ENCODE measurements around the gene RNLS. TPM values are rescaled to one million over a fixed set of nuclear protein-coding genes. Genes with fewer than 3 reads are reported as not detected.

Gene RNLS
- total and polyA plus RNA-seq, 2 of the 4 experiments (the other 2 are of a cell fraction) = 4.5 to 7.0 TPM

GRCh38 chr10:88233870-88234269, 349.2 kb downstream of the RNLS start:
- H2BK15ac ChIP-seq (ENCODE audit: low read depth, low read length) = no peak overlapping the region
- 100% methylated on average over 2 of the region's 6 CpGs; no CpG with 5 or more reads in 1 of the 2 experiments for WGBS, 2 experiments (ENCODE audit: extremely low coverage in 2 of 2, insufficient read length in 1 of 2)

More at GRCh38 chr10:88233870-88234269, 349.2 kb downstream of the RNLS start:
- dilution Hi-C loops (cut with HindIII; ENCODE audit: low sequenced_read_pairs, unreplicated experiment) (no loop called here), in situ Hi-C loops (cut with MboI; ENCODE audit: low sequenced_read_pairs) (no loop called here), intact Hi-C loops (cut with micrococcal nuclease) (no loop called here)
- Histone ChIP-seq H3K27me3 (ENCODE audit: control insufficient read depth, insufficient read depth, low read length) (no peaks in the 10 kb centered on the region), H3K27ac (ENCODE audit: insufficient read depth, low read length) (no peak overlapping the region), H2BK5ac (ENCODE audit: low read depth, low read length, poor library complexity, severe bottlenecking) (no peak overlapping the region), H3K23ac (ENCODE audit: low read depth, low read length) (no peak overlapping the region), H3K36me3 (ENCODE audit: control insufficient read depth, insufficient read depth, low read length) (no peaks in the 10 kb centered on the region), H2AK5ac (ENCODE audit: low read depth, low read length) (no peak overlapping the region), H3K9me1 (ENCODE audit: insufficient read depth, low read length) (no peaks in the 10 kb centered on the region), H3K4me3 (ENCODE audit: insufficient read depth, low read depth, low read length) (no peak overlapping the region), H3K4me1 (ENCODE audit: control insufficient read depth, insufficient read depth, low read length) (no peaks in the 10 kb centered on the region), H3K9ac (ENCODE audit: low read depth, low read length) (no peak overlapping the region), H4K91ac (ENCODE audit: insufficient read depth, low read depth, low read length) (no peak overlapping the region), H3K56ac (ENCODE audit: extremely low read depth, insufficient read depth, low read length) (no peak overlapping the region), H3K79me1 (ENCODE audit: low read depth in 1 of 2, low read length in 2 of 2) (no peaks in the 10 kb centered on the region), H2AFZ (replicated peaks; ENCODE audit: low read length, poor library complexity) (no peak overlapping the region), H2AK9ac (replicated peaks; ENCODE audit: low read depth, low read length, poor library complexity) (no peak overlapping the region), H3K18ac (ENCODE audit: low read depth, low read length) (no peak overlapping the region), H4K20me1 (ENCODE audit: insufficient read depth, low read length) (no peaks in the 10 kb centered on the region), H4K8ac (ENCODE audit: low read depth in 2 of 2, low read length in 2 of 2) (no peak overlapping the region), H4K5ac (ENCODE audit: low read depth, low read length) (no peak overlapping the region), H3K14ac (replicated peaks; ENCODE audit: low read depth, low read length) (no peak overlapping the region; the same call in 1 of the 2 replicates), H3K4ac (ENCODE audit: low read depth, low read length) (no peak overlapping the region), H3K9me3 (ENCODE audit: control insufficient read depth, insufficient read depth, low read length) (no peaks in the 10 kb centered on the region), H2BK20ac (ENCODE audit: low read depth, low read length) (no peak overlapping the region), H3K4me2 (ENCODE audit: low read depth, low read length) (no peak overlapping the region), H2BK120ac (ENCODE audit: low read depth, low read length) (no peak overlapping the region)
- POLR2A ChIA-PET (ENCODE audit: unreplicated experiment) = no interaction called here
- ATAC-seq (ENCODE audit: low read depth) (no peak), DNase-seq (no peak)
- BruUV-seq (replicated peaks) = no TSS peak
- CTCF ChIA-PET = no interaction called here
- TF ChIP-seq SMC3 (IDR thresholded peaks at IDR 0.05; ENCODE audit: low read depth, low read length) = no peak
- no peak for TF ChIP-seq MAFK (IDR thresholded peaks at IDR 0.05; ENCODE audit: low read depth, low read length)
- no peak for TF ChIP-seq POLR2A (IDR thresholded peaks at IDR 0.05; ENCODE audit: low read depth, low read length)

All from IMR-90 (cell line).